ENCODE measurements around the gene FAM76A. TPM values are rescaled to one million over a fixed set of nuclear protein-coding genes. Genes with fewer than 3 reads are reported as not detected.

FAM76A gene
- total and polyA plus RNA-seq, 3 donors from 2014 or later = 22.6 to 26.6 (median 23.0) TPM

- no peak overlapping the region for H3K4me3 ChIP-seq
- H3K27me3 ChIP-seq = no peaks in the 10 kb centered on the region
- no peaks in the 10 kb centered on the region for H3K4me1 ChIP-seq
- DNase-seq = no peak
- H3K27ac ChIP-seq = no peak overlapping the region
- H3K36me3 ChIP-seq (ENCODE audit: low read depth, missing control alignments) = no peaks in the 10 kb centered on the region
- WGBS, 2 donors = 89 to 94% methylated on average over 1 of the region's 1 CpG
- TF ChIP-seq POLR2A (IDR thresholded peaks at IDR 0.05) = no peak
- intact Hi-C loops (cut with DNase I; ENCODE audit: low total_unique reads) = no loop called here
- no peaks in the 10 kb centered on the region for H3K9me3 ChIP-seq
Observed at GRCh38 chr1:27809883-27810282, 84.1 kb downstream of the FAM76A start.

GRCh38 chr1:27811741-27812500, 86.2 kb downstream of the FAM76A start:
- no peak for DNase-seq
- no peaks in the 10 kb centered on the region for H3K4me1 ChIP-seq
- no peak overlapping the region for H3K27ac ChIP-seq
- H3K9me3 ChIP-seq = no peaks in the 10 kb centered on the region
- no peak overlapping the region for H3K4me3 ChIP-seq
- 90 to 93% methylated on average over 6 of the region's 6 CpGs for WGBS, 2 donors
- intact Hi-C loops (cut with DNase I; ENCODE audit: low total_unique reads) = no loop called here
- TF ChIP-seq POLR2A (IDR thresholded peaks at IDR 0.05) (no peak), CTCF (IDR thresholded peaks at IDR 0.05) (no peak)
- no peaks in the 10 kb centered on the region for H3K27me3 ChIP-seq
- no peaks in the 10 kb centered on the region for H3K36me3 ChIP-seq (ENCODE audit: low read depth, missing control alignments)

Small RNAs within 50 kb of the gene (small RNA-seq; reads per million reads assigned to genes)
- gene AL020997.2 (0 reads per million in 2 donors), gene RNU6-424P (0 reads per million in 2 donors)

Other genes with a start within 250 kb of the FAM76A start
- 10 to 100 TPM; 57.8 to 58.0 TPM for gene WASF2, start 235.8 kb upstream of the FAM76A start, total RNA-seq
- gene WASF2, start 235.8 kb upstream of the FAM76A start, polyA plus RNA-seq (ENCODE audit: insufficient read depth, low read depth, low replicate concordance) = 128 TPM
- gene AHDC1, start 121.8 kb upstream of the FAM76A start, total RNA-seq = 10 to 100 TPM; 73.7 to 86.8 TPM
- gene AHDC1, start 121.8 kb upstream of the FAM76A start, polyA plus RNA-seq (ENCODE audit: insufficient read depth, low read depth, low replicate concordance) = 32.5 TPM
- gene FGR, start 90.8 kb upstream of the FAM76A start, total RNA-seq = 10 to 100 TPM in 1 of 2 donors, 1 to 10 TPM in 1; 10.0 to 10.2 TPM
- gene FGR, start 90.8 kb upstream of the FAM76A start, polyA plus RNA-seq (ENCODE audit: insufficient read depth, low read depth, low replicate concordance) = 5.2 TPM
- gene IFI6, start 53.8 kb upstream of the FAM76A start, total RNA-seq = 100 to 1,000 TPM; 120 to 288 TPM
- gene IFI6, start 53.8 kb upstream of the FAM76A start, polyA plus RNA-seq (ENCODE audit: insufficient read depth, low read depth, low replicate concordance) = 88.9 TPM
- 10 to 100 TPM; 39.1 to 46.7 TPM for gene STX12, start 47.3 kb downstream of the FAM76A start, total RNA-seq
- 32.0 TPM for gene STX12, start 47.3 kb downstream of the FAM76A start, polyA plus RNA-seq (ENCODE audit: insufficient read depth, low read depth, low replicate concordance)
- 10 to 100 TPM; 39.4 to 57.7 TPM for gene PPP1R8, start 104.8 kb downstream of the FAM76A start, total RNA-seq
- gene PPP1R8, start 104.8 kb downstream of the FAM76A start, polyA plus RNA-seq (ENCODE audit: insufficient read depth, low read depth, low replicate concordance) = 49.4 TPM
- gene THEMIS2, start 146.6 kb downstream of the FAM76A start, total RNA-seq = 100 to 1,000 TPM; 103 to 132 TPM
- 56.9 TPM for gene THEMIS2, start 146.6 kb downstream of the FAM76A start, polyA plus RNA-seq (ENCODE audit: insufficient read depth, low read depth, low replicate concordance)
- gene RPA2, start 188.6 kb downstream of the FAM76A start, total RNA-seq = 10 to 100 TPM; 67.7 to 71.3 TPM
- 131 TPM for gene RPA2, start 188.6 kb downstream of the FAM76A start, polyA plus RNA-seq (ENCODE audit: insufficient read depth, low read depth, low replicate concordance)
- 1 to 10 TPM; 2.1 to 2.5 TPM for gene SMPDL3B, start 209.0 kb downstream of the FAM76A start, total RNA-seq
- gene SMPDL3B, start 209.0 kb downstream of the FAM76A start, polyA plus RNA-seq (ENCODE audit: insufficient read depth, low read depth, low replicate concordance) = 2.7 TPM
- 10 to 100 TPM; 10.9 to 11.7 TPM for gene XKR8, start 234.0 kb downstream of the FAM76A start, total RNA-seq
- 7.8 TPM for gene XKR8, start 234.0 kb downstream of the FAM76A start, polyA plus RNA-seq (ENCODE audit: insufficient read depth, low read depth, low replicate concordance)

Data from testis (tissue), 3 donors.